HepG2 (cell line): ENCODE measurements around the gene AK4. TPM values are rescaled to one million over a fixed set of nuclear protein-coding genes. Genes with fewer than 3 reads are reported as not detected.

ENCODE experiments used
- ATAC-seq: fragments of 200-7000 bp; cut with Tn5 transposase; 3 replicates; pipeline ENCODE4 v1.9.1; 2020; ENCODE audit warnings: mild to moderate bottlenecking, moderate library complexity
- BruUV-seq: library from RNA; stranded (reverse); fragments of 400-500 nt; replicated peaks from 2 replicates; lab custom pipeline; 2021; lab: Mats Ljungman, UMichigan
- CTCF ChIA-PET: fragments of 300-600 bp; formaldehyde crosslinking; extraction: SDS; loops from one replicate; lab custom pipeline; 2021; ENCODE audit warnings: low total read pairs, inconsistent platforms, low intra/inter-chr PET ratio; lab: Yijun Ruan, JAX
- POLR2A ChIA-PET: fragments of 350-600 bp; sonication (Branson Sonifier 250); formaldehyde crosslinking; loops from one replicate; lab custom pipeline; 2020; ENCODE audit warnings: antibody characterized with exemption, inconsistent platforms; lab: Yijun Ruan, JAX
- DNase-seq: peaks from one replicate; pipeline ENCODE4 v3.0.0-alpha.2; 2015; ENCODE audit warnings: low spot score
- FAIRE-seq: peaks from 3 replicates; lab custom pipeline; 2011; peaks lifted over from hg19 to GRCh38; lab: Jason Lieb, UNC
- H2AFZ ChIP-seq: one replicate; pipeline ENCODE4 v1.6.1; 2011; ENCODE audit warnings: low read length, inconsistent platforms
- H3K27ac ChIP-seq: fragments of 300-600 bp; 3 replicates; pipeline ENCODE4 v1.8.0; 2011; ENCODE audit warnings: mixed run types, mild to moderate bottlenecking, mixed read lengths, low read length, inconsistent platforms; ENCODE audit not compliant: insufficient read depth; ENCODE audit errors: extremely low read length
- H3K27me3 ChIP-seq, 2 experiments: fragments of 200-600 bp in 1 of 2; 2 replicates in 1 of 2; 3 replicates in 1 of 2; pipeline versions ENCODE4 v1.6.0 to v1.8.0; 2011; ENCODE audit warnings: low read length in 2 of 2, mild to moderate bottlenecking in 2 of 2, moderate library complexity in 2 of 2, inconsistent platforms in 1 of 2; ENCODE audit not compliant: insufficient read depth in 2 of 2, control insufficient read depth in 1 of 2
- H3K36me3 ChIP-seq, 2 experiments: fragments of 200-600 bp in 1 of 2; replicated peaks in 1 of 2; 2 replicates in 1 of 2; 3 replicates in 1 of 2; pipeline versions ENCODE4 v1.5.1 to v1.8.0; 2011; ENCODE audit warnings: low read length in 2 of 2, inconsistent platforms in 1 of 2; ENCODE audit not compliant: insufficient read depth in 2 of 2, control insufficient read depth in 1 of 2
- H3K4me1 ChIP-seq: 2 replicates; pipeline ENCODE4 v1.5.1; 2012; ENCODE audit warnings: low read length, inconsistent platforms; ENCODE audit not compliant: insufficient read depth
- H3K4me2 ChIP-seq: 2 replicates; pipeline ENCODE4 v1.6.0; 2011; ENCODE audit warnings: low read depth, low read length, inconsistent platforms
- H3K4me3 ChIP-seq, 3 experiments: fragments of 200-600 bp in 1 of 3; sonication (generic), shearing (Covaris generic) in 1 of 3; replicated peaks in 1 of 3; 2 replicates each; pipeline ENCODE4 v1.5.1; 2011 to 2016; ENCODE audit warnings: low read length in 3 of 3, inconsistent platforms in 2 of 3, low read depth in 2 of 3, mild to moderate bottlenecking in 2 of 3, control low read depth in 1 of 3, mixed read lengths in 1 of 3; ENCODE audit not compliant: insufficient read depth in 1 of 3
- H3K79me2 ChIP-seq: one replicate; pipeline ENCODE4 v1.6.1; 2011; ENCODE audit warnings: low read length, inconsistent platforms; ENCODE audit not compliant: insufficient read depth
- H3K9ac ChIP-seq: 2 replicates; pipeline ENCODE4 v1.6.0; 2011; ENCODE audit warnings: mild to moderate bottlenecking, low read depth, low read length, inconsistent platforms; ENCODE audit not compliant: insufficient read depth
- H3K9me3 ChIP-seq: 2 replicates; pipeline ENCODE4 v1.5.1; 2012; ENCODE audit warnings: mild to moderate bottlenecking, low read length
- H4K20me1 ChIP-seq: 2 replicates; pipeline ENCODE4 v1.6.0; 2011; ENCODE audit warnings: inconsistent platforms, mild to moderate bottlenecking, low read length, moderate library complexity; ENCODE audit not compliant: insufficient read depth
- HDAC6 ChIP-seq: fragments of 200-600 bp; sonication (generic); IDR thresholded peaks from 2 replicates; pipeline ENCODE4 v1.7.0; 2017; ENCODE audit warnings: mild to moderate bottlenecking, antibody characterized with exemption, low read length, low read depth
- MTF1 ChIP-seq: sonication (generic); formaldehyde crosslinking; IDR thresholded peaks from 2 replicates; pipeline ENCODE4 v1.5.0; 2020; ENCODE audit warnings: missing genetic modification reagents
- YEATS4 ChIP-seq: sonication (generic); formaldehyde crosslinking; IDR thresholded peaks from 2 replicates; pipeline ENCODE4 v1.4.0; 2020; ENCODE audit warnings: missing genetic modification reagents, borderline replicate concordance
- ZBTB40 ChIP-seq, 2 experiments: fragments of 450-650 bp in 1 of 2; sonication (generic) in 1 of 2; formaldehyde crosslinking in 1 of 2; IDR thresholded peaks; 2 replicates each; pipeline versions ENCODE4 v1.6.1 to v1.8.0; 2016 to 2022; ENCODE audit warnings: antibody characterized with exemption in 1 of 2, mild to moderate bottlenecking in 1 of 2, missing genetic modification reagents in 1 of 2
- ZKSCAN5 ChIP-seq: sonication (generic); formaldehyde crosslinking; IDR thresholded peaks from 2 replicates; pipeline ENCODE4 v1.5.1; 2020; ENCODE audit warnings: mild to moderate bottlenecking, missing genetic modification reagents
- ZNF143 ChIP-seq: sonication (generic); formaldehyde crosslinking; IDR thresholded peaks from 2 replicates; pipeline ENCODE4 v1.4.0; 2020; ENCODE audit warnings: missing genetic modification reagents
- WGBS: methylation state at CpG from one replicate; pipeline ENCODE4 v1.1.6; 2017; ENCODE audit warnings: low lambda C conversion rate; 5-methylcytosine and 5-hydroxymethylcytosine counted together
- in situ Hi-C: cut with HindIII; loops from 2 replicates; pipeline ENCODE4 v1.10.0; 2017; ENCODE audit warnings: low pct_unique_long_range_greater_than_20kb; ENCODE audit not compliant: extremely low pct_ligation_motif_present
- intact Hi-C: fragments of 100-400 bp; cut with micrococcal nuclease; formaldehyde crosslinking; loops from one replicate; pipeline ENCODE4 v1.10.0; 2022; ENCODE audit not compliant: unreplicated experiment
- polyA plus RNA-seq, 8 experiments: library from polyadenylated mRNA; depleted of rRNA in 3 of 8; stranded (reverse) in 7 of 8; unstranded in 1 of 8; fragments of >200 nt; fragmentation: Illumina TruSeq in 4 of 8; extraction: Trizol in 4 of 8; gene quantifications; 2 replicates each; pipeline versions ENCODE4 v1.2.1 to v1.2.3, GENCODE V29; 2011 to 2016; ENCODE audit warnings: low read depth in 4 of 8, missing spikeins in 1 of 8, mixed read lengths in 1 of 8; ENCODE audit not compliant: insufficient read depth in 1 of 8
- total RNA-seq, 5 experiments: library from RNA; depleted of rRNA; stranded (reverse); fragments of >200 nt; fragmentation: Illumina TruSeq; extraction: Trizol; gene quantifications; 2 replicates each; pipeline ENCODE4 v1.2.3, GENCODE V29; 2016; ENCODE audit warnings: low read depth in 1 of 5

AK4 gene
- total and polyA plus RNA-seq, 2 of the 13 experiments (the other 11 are each of a cell fraction or from before 2014, with no cell fraction given) = 110 to 160 TPM

- TF ChIP-seq ZBTB40 (IDR thresholded peaks at IDR 0.05) (no peak), ZBTB40 (CRISPR knock-in tag; IDR thresholded peaks at IDR 0.05) (no peak), HDAC6 (no peak), YEATS4 (CRISPR knock-in tag) (no peak), MTF1 (CRISPR knock-in tag) (no peak), ZKSCAN5 (CRISPR knock-in tag) (no peak), ZNF143 (CRISPR knock-in tag) (no peak)
- TF ChIP-seq, all 625 proteins: peak for 0
- WGBS = 95% methylated on average over 4 of the region's 4 CpGs
- H3K27me3 ChIP-seq = no peaks in the 10 kb centered on the region
- H3K9ac ChIP-seq = no peak overlapping the region
- no TSS peak for BruUV-seq
- H2AFZ ChIP-seq = no peak overlapping the region
- no peak overlapping the region for H3K4me3 ChIP-seq
- no peak overlapping the region for H3K27ac ChIP-seq
- H4K20me1 ChIP-seq = peaks cover 6% of the 10 kb centered on the region; the same call in 1 of the 2 replicates
- intact Hi-C loops (no loop called here), in situ Hi-C loops (no loop called here)
- DNase-seq (no peak), ATAC-seq (no peak), FAIRE-seq (no peak)
- ChIA-PET CTCF (no interaction called here), POLR2A (no interaction called here)
- H3K4me2 ChIP-seq = no peak overlapping the region
- no peaks in the 10 kb centered on the region for H3K9me3 ChIP-seq
- no peaks in the 10 kb centered on the region for H3K4me1 ChIP-seq
- peaks cover 11 to 58% of the 10 kb centered on the region in 2 experiments for H3K36me3 ChIP-seq
- peaks cover 4% of the 10 kb centered on the region for H3K79me2 ChIP-seq
Observed at GRCh38 chr1:65222340-65222940, 74.4 kb downstream of the AK4 start.
